ENCODE results near the gene ZFP1.

The ZFP1 gene

GRCh38 chr16:75152635-75153034 lies 4.3 kb downstream of the ZFP1 start:
- no peak for DNase-seq (ENCODE audit: low read depth)

DNA sequence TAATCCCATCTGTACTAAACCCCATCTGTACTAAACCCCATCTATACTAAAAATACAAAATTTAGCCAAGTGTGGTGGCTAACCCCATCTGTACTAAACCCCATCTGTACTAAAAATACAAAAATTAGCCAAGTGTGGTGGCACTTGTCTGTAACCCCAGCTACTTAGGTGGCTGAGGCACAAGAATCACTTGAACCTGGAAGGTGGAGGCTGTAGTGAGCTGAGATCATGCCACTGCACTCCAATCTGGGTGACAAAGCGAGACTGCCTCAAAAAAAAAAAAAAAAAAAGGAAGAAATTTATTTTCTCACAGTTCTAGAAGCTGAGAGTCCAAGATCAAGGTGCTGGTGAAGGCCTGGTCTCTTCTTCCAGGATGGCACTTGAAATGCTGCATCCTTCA lies 12.1 kb downstream of the ZFP1 start:
- no peak for DNase-seq (ENCODE audit: low read depth)

- DNase-seq (ENCODE audit: low read depth) = no peak
Observed at GRCh38 chr16:75169899-75170405, 21.6 kb downstream of the ZFP1 start.

DNA sequence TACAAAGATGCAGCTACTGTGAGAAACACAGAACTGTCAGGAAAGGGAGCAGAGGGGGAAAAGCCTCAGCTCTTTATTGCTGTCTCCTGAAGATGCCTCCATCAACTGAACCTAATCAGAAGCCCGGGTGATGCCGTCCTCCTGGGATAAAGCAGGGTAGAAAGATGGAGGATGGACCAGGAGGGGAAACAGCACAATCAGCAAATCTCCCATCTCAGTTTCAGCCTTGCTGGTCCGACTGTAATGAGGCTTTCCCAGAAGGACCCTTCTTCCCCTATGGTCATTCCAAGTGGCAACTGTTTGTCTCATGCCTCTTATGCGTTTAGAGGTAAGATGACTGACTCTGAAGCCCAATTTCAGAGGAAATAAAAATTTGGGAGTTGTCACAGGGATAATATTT lies 24.3 kb downstream of the ZFP1 start:
- no peak for DNase-seq (ENCODE audit: low read depth)

DNA sequence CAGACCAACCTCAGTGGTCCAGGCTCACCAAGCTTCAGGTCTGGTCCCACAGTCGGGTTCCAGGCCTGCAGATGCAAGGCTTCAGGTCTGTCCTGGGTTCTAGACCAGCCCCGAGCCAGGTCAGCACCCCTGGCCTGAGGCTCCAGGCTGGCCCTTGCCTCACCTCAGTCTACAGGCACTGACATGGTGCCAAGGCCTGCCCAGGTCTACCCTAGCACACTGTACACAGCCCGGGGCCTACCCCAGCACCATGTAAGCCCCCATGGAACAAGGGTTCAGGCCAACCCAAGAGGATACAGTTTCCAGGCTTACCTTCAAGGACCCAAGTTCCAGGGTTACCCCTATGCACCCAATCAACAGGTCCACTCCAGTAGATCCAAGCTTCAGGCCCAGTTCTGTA lies 26.8 kb downstream of the ZFP1 start:
- no peak for DNase-seq (ENCODE audit: low read depth)

DNA sequence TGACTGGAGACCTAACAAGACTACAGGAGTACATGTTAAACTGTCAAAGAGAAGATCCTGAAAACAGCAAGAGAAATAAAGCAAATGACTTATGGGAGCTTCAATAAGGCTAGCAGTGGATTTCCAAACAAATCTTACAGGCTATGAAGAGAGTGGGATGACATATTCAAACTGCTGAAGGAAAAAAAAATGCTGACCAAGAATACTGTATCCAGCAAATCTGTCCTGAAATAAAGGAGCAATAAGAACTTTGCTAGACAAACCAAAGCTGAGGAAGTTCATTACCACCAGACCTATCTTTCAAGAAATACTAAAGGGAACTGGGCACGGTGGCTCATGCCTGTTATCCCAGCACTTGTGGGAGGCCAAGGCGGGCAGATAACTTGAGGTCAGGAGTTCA lies 28.6 kb downstream of the ZFP1 start:
- no peak for DNase-seq (ENCODE audit: low read depth)

- no peak for DNase-seq (ENCODE audit: low read depth)
Observed at GRCh38 chr16:75179208-75179607, 30.9 kb downstream of the ZFP1 start.

DNA sequence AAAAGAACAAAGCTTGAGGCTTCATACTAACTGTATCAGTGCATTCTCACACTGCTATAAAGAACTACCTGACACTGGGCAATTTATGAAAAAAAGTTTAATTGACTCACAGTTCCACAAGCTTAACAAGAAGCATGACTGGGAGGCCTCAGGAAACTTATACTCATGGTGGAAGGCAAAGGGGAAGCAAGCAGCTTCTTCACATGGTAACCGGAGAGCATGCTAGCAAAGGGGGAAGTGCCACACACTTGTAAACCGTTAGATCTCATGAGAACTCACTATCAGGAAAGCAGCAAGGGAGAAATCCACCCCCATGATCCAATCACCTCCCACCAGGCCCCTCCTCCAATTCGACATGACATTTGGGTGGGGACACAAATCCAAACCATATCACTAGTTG lies 33.3 kb downstream of the ZFP1 start:
- DNase-seq (ENCODE audit: low read depth) = no peak

- DNase-seq (ENCODE audit: low read depth) = no peak
Observed at GRCh38 chr16:75188832-75189477, 40.6 kb downstream of the ZFP1 start.

- DNase-seq (ENCODE audit: low read depth) = no peak
Observed at GRCh38 chr16:75189638-75190245, 41.4 kb downstream of the ZFP1 start.

DNA sequence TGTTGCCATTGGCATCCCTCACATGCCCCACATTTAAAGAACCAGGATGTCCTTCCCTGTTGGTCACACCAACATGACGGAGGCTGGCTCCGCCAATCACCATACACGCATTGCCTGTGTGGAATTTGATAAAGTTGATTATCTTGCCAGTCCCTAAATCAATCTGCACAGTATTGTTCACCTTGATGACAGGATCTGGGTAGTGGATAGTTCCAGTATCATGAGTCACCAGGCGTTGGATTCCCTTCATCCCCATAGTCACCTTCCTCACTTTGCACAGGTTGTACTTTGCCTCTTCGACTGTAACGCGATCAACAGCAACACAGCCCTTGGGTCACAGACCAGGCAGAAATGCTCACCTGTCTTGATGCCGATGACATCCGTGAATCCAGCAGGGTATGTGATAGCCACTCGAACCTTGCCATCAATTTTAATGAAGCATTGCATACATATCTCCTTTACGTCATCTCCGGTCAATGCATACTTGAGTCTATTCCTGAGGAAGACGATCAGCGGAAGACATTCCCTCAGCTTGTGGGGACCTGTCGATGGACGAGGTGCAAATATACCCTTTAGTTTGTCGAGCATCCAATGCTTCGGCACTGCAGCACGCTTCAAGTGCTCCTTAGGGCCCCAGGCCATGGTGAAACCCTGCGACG lies 44.4 kb downstream of the ZFP1 start:
- no peak for DNase-seq (ENCODE audit: low read depth)

GRCh38 chr16:75193265-75193650 lies 44.9 kb downstream of the ZFP1 start:
- DNase-seq (ENCODE audit: low read depth) = no peak

GRCh38 chr16:75193730-75194444 lies 45.6 kb downstream of the ZFP1 start:
- DNase-seq (ENCODE audit: low read depth) = no peak

DNA sequence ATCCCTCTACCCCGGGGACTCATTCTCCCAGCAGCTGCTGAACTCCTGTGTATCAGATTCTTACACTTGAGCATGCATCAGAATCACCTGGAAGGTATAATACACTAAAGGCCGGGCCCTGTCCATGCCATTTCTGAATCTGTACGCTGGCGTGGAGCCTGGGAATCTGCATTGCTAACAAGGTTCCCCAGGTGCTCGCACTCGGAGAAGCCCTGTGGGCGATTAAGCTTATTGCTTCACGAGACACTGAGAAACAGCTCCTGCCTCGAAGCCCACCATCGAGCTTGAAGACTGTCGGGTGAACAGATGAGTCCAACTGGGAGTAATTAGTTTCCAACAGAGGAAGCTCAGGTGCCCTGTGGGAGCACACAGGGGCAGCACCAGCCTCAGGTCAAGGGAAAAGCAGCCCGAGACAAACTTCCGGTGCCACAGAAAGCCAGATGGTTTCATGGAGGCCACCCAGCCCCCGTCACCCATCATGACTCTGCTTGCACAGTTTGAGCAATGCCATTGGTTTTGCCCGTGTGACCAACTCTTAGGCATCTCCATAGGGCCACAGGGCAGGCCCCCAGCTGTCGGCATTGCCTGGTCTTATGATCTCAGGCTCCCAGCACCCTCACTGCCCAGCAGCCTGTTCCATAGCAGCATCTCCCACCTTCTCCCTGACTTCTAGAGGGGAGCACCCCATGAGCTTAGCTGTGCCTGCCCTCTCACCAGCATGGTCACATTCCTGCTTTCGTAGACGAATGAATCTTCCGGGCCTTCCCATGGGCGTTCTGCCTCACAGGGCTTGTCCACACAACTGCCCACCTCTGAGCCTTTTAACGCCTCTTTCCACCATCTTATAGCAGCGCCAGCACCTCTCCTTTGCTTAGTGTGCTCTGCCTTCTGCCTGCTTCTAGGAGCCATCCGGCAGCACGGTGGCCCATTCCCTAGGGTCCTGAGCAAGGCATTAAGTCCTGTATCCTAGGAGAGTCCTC lies 47.8 kb downstream of the ZFP1 start:
- DNase-seq (ENCODE audit: low read depth) = no peak

DNA sequence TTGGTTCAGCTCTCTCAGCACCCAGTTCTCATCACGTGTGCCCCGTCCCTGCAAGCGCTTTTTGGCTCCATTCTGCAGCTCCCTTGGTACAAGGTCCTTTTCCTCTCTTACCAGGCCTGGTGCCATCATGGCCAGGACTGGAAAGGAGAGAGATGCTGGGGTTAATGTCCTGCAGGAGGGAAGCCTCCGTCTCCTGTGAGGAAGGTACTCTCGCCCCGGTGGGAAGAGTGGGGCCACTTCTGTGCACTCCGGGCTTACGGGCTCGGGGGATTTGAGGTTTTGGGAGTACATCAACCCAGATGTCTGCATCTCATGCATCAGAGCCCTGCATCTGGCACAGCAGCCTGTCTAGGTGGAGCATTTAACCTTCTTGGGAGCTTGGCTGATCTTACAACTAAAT lies 48.5 kb downstream of the ZFP1 start:
- no peak for DNase-seq (ENCODE audit: low read depth)

GRCh38 chr16:75197522-75198134 lies 49.3 kb downstream of the ZFP1 start:
- DNase-seq (ENCODE audit: low read depth) = no peak

DNA sequence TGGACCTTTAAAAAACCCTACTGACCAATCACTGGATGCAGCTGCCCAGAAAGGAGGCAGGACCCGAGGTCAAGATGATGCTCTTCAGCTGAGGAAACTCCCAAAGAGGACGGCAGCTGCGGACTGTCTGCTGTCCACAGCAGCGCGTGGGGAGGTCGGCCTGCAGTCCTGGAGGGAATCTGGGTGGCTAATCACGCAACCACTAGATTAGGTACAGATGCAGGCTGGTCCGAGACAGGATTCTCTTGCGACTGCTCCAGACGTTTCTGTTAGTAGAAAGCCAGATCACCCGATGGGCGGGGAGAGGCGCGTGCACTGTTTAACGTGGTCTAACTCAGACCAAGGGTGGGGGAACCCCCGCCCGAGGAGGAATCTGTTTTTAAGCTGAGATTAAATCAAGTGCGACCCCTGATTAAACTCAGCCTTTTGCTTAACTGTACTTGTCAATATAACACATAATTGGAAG lies 49.8 kb downstream of the ZFP1 start:
- DNase-seq (ENCODE audit: low read depth) = no peak

DNA sequence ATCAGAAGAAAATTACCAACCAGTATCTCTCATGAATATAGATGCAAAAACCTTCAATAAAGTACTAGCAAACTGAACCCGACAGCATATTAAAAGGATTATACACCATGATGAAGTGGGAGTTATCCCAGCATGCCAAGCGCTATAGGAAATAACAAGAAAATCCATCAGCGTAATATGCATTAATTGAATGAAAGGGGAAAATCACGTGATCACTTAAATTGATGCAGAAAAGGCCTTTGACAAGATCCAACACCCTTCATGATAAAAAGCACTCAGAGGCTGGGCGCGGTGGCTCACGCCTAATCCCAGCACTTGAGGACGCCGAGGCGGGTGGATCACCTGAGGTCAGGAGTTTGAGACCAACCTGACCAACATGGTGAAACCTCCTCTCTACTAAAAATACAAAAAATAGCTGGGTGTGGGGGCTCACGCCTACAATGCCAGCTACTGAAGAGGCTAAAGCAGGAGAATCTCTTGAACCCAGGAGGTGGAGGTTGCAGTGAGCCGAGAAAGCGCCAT lies 53.8 kb downstream of the ZFP1 start:
- no peak for DNase-seq (ENCODE audit: low read depth)

DNA sequence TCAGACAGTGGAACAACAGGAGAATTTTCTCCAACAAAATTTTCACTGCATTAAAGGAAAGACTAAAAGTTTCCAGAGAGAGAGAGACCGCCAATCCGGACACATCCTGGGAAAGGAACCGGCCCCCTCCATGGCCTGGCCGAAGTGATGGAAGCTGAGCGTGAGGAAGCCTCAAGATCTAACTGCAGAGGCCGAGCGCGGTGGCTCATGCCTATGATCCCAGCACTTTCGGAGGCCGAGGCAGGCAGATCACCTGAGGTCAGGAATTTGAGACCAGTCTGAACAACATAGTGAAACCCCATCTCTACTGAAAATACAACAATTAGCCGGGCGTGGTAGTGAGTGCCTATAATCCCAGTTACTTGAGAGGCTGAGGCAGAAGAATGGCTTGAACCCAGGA lies 54.8 kb downstream of the ZFP1 start:
- DNase-seq (ENCODE audit: low read depth) = no peak

- DNase-seq (ENCODE audit: low read depth) = no peak
Observed at GRCh38 chr16:75203667-75204409, 55.5 kb downstream of the ZFP1 start.

Data from HS-27A (cell line).